HCT116 (cell line): ENCODE measurements around the gene SLC12A1.

Experiments
- ATF3 ChIP-seq: IDR thresholded peaks from 2 replicates; pipeline ENCODE4 v1.6.1; 2012
- CBX3 ChIP-seq: IDR thresholded peaks from 2 replicates; pipeline ENCODE4 v1.6.1; 2012; ENCODE audit warnings: low read depth
- CTCF ChIP-seq, 3 experiments: fragments of 200-600 bp in 1 of 3; sonication (generic) in 1 of 3; IDR thresholded peaks in 2 of 3; conservative IDR thresholded peaks in 1 of 3; 2 replicates each; pipeline ENCODE4 v1.5.1; 2012 to 2017; ENCODE audit warnings: low read depth in 2 of 3, low read length in 2 of 3, antibody characterized with exemption in 1 of 3, borderline replicate concordance in 1 of 3, control low read depth in 1 of 3, mild to moderate bottlenecking in 1 of 3, mixed read lengths in 1 of 3, mixed run types in 1 of 3, moderate library complexity in 1 of 3; ENCODE audit not compliant: insufficient read depth in 1 of 3
- EZH2 ChIP-seq: fragments of 200-600 bp; sonication (generic); IDR thresholded peaks from 2 replicates; pipeline ENCODE4 v1.6.1; 2017; ENCODE audit warnings: antibody characterized with exemption, mixed run types
- JUND ChIP-seq: IDR thresholded peaks from 2 replicates; pipeline ENCODE4 v1.6.1; 2012
- MAX ChIP-seq: IDR thresholded peaks from 2 replicates; pipeline ENCODE4 v1.6.1; 2012
- POLR2A ChIP-seq: IDR thresholded peaks from 2 replicates; pipeline ENCODE4 v1.7.0; 2011; ENCODE audit warnings: borderline replicate concordance; ENCODE audit not compliant: insufficient read depth, insufficient read length; ENCODE audit errors: extremely low read depth
- REST ChIP-seq: IDR thresholded peaks from 2 replicates; pipeline ENCODE4 v1.6.1; 2012; ENCODE audit warnings: low read depth
- TCF7L2 ChIP-seq: IDR thresholded peaks from 2 replicates; pipeline ENCODE4 v1.7.0; 2011; ENCODE audit warnings: borderline replicate concordance, inconsistent platforms; ENCODE audit not compliant: insufficient read depth, insufficient read length; ENCODE audit errors: extremely low read depth
- ZNF274 ChIP-seq: fragments of 200-500 bp; sonication (Bioruptor generic); IDR thresholded peaks from 2 replicates; pipeline ENCODE4 v1.6.1; 2014; ENCODE audit warnings: mild to moderate bottlenecking, low read depth, low read length, inconsistent platforms

GRCh38 chr15:48336940-48337339 lies 130.8 kb downstream of the SLC12A1 start:
- peak; percentile 8 to 60 (median 59); a peak in 5 of 6 replicates for TF ChIP-seq CTCF (IDR thresholded peaks at IDR 0.05 in 2 of 3, conservative IDR thresholded peaks at IDR 0.05 in 1 of 3; ENCODE audit: borderline replicate concordance in 1 of 3, insufficient read depth in 1 of 3, low read depth in 2 of 3, low read length in 2 of 3)
- TF ChIP-seq MAX: no peak
- no peak for TF ChIP-seq JUND
- TF ChIP-seq TCF7L2: no peak
- TF ChIP-seq ATF3: no peak
- no peak for TF ChIP-seq EZH2
- no peak for TF ChIP-seq ZNF274
- TF ChIP-seq REST: no peak
- no peak for TF ChIP-seq POLR2A
- TF ChIP-seq CBX3: no peak
